CD4-positive, alpha-beta T cell treated with Interleukin-15 for 1 hour (primary cell): ENCODE measurements around the gene EBF3.

Source experiments
- DNase-seq: peaks from one replicate; pipeline ENCODE4 v3.0.0-alpha.2; 2020

The EBF3 gene

GRCh38 chr10:129850790-129851189, 113.3 kb downstream of the EBF3 start:
- DNase-seq: no peak

GRCh38 chr10:129850316-129850715, 113.8 kb downstream of the EBF3 start:
- no peak for DNase-seq

GRCh38 chr10:129849853-129850252, 114.2 kb downstream of the EBF3 start:
- DNase-seq: no peak

DNA sequence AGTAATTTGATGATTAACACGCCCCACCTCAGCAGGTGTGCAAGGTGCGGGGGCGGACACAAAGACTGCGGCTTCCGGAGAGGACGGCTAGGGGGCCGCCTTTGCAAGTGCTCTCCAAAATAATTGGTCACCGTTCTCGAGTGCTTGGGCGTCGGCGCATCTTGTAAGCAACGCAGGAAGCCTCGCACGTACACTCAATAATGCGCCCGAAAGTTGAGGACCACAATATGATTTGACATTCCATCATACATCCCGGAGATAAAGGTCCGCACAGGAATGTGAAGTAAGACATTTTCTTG, 114.7 kb downstream of the EBF3 start:
- DNase-seq: no peak

DNA sequence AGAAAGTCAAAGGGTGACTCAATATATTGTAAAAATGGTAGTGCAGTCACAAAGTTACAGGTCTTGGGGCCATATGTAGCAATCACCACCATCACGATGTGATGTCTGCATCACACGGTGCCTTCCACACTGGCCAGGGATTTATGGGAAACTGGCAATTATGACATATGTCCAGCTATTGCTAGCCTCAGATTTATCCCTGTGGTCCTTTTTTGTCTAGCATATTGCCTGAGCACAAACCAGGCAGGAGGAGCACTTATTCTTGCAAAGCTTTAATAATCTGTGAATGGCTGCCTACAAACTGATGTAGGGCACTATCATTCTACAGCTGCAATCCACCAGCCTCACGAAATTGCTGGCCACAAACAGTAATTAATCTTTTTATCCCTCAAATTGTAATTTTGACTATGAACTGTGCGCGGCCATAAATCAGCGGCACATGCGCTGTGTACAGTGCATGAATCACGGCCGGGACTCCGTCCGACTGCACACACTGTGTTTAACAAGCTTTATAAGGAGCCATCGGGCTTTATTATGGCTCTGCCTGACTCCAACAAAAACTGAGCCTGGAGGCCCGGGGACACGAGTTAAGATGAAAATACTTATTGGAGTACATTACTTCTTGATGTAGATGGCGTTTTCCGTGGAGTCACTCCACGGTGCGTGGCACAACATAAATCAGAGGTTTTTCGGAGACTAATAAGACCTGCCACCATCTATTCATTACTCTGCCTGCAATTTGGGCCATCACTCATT, 115.2 kb downstream of the EBF3 start:
- no peak for DNase-seq

- DNase-seq: no peak
Observed at GRCh38 chr10:129847741-129848483, 116.2 kb downstream of the EBF3 start.

- DNase-seq: no peak
Observed at GRCh38 chr10:129846991-129847391, 117.1 kb downstream of the EBF3 start.

GRCh38 chr10:129845111-129845753, 118.8 kb downstream of the EBF3 start:
- DNase-seq: no peak

DNA sequence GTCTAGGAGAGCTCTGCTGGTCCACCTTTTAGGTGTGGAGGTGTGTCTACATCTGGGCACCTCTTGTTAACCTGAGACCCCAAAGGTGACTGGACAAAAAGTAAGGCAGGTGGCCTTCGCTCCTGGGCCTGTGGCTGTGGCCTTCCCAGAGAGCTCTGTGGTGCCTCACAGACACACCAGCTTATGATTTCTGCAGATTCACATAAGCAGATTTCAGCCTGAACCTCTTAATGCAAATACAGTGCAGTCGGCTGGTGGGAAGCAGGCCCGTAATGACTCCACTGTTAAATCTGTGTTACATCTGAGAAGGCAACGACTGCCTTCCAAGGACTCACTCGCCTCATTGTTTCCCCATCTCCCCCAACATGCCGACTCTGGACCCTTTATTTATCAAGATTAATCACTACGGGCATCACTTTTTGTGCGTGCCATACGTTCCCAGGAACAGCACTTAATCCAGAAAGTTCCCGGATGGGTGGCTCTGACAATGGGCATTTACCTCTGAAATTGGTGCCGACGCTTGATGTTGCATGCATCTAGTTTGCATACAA, 119.8 kb downstream of the EBF3 start:
- no peak for DNase-seq

GRCh38 chr10:129843702-129844101, 120.4 kb downstream of the EBF3 start:
- no peak for DNase-seq

- no peak for DNase-seq
Observed at GRCh38 chr10:129843131-129843541, 120.9 kb downstream of the EBF3 start.

DNA sequence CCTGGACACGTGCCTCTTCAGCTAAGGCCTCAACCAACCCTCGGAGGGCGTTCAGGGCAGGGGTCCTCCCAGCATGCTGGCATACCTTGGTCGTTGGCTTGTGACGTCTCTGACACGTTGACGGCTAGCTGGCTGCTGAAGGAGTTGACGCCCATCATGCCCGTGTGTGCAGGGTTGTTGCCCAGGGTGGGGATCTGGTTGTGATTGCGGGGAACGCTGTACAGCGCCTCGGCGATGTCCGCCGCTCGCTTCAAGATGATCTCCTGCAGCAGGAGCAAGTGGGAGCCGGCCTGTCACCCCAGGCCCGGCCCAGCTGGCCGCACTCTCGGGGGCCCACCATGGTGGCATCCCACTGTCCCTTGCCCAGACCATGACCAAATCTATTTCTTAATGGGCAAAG, 122.0 kb downstream of the EBF3 start:
- DNase-seq: no peak

DNA sequence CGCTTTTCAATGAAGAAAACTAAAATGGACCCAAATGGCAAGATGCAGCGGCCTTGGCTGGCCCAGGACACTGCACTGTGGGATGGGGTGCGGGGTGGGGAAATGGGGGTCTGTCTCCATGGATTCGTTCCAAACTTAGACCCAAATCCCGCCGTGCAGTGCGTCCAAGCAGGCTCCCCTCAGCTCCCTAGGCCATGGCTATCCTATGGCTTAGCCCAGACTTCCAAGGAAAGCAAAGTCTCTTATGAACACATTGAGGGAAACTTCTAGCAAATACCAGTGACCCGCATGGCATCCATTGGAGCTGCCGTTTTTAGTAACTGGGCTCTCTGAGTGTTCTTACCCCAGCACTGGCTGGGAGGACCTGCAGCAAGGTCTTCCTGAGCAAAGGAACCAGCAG, 122.5 kb downstream of the EBF3 start:
- no peak for DNase-seq

DNA sequence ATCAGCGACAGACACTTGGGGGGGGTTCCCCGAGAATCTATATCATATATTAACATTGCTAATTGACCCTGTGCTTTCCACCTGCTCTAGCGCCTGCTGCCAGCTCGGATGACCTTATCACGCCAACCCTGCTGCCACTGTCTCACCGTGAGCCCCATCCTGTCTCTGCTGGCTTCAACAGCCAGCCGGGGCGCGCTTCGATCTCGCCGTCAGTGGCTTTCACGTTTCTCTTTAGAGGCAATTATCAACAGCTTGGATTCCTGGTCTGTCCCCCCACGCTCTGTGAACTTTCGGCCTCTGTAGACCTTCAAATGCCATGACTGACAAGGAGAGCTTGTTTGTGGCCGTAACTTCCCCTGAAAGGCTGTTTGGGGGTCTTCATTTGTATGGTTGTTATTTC, 123.0 kb downstream of the EBF3 start:
- no peak for DNase-seq

DNA sequence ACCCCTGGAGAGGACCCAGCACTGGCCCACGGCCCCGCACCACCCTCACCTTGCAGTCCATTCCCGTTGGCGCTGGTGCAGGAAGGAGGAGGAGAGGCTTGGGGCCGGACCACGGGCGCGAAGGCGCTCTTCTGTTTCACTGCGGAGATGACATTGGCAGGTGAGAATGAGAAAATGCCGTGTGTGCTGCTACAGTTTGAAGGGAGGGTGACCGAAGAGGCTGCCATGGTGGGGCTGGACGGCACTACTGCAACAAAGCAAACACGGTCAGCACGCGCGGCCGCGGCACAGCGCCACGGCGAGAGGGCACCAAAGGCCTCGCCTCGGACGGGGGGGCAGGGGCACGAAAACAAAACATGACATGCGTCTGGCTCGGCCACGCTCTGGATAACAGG, 123.9 kb downstream of the EBF3 start:
- DNase-seq: no peak

DNA sequence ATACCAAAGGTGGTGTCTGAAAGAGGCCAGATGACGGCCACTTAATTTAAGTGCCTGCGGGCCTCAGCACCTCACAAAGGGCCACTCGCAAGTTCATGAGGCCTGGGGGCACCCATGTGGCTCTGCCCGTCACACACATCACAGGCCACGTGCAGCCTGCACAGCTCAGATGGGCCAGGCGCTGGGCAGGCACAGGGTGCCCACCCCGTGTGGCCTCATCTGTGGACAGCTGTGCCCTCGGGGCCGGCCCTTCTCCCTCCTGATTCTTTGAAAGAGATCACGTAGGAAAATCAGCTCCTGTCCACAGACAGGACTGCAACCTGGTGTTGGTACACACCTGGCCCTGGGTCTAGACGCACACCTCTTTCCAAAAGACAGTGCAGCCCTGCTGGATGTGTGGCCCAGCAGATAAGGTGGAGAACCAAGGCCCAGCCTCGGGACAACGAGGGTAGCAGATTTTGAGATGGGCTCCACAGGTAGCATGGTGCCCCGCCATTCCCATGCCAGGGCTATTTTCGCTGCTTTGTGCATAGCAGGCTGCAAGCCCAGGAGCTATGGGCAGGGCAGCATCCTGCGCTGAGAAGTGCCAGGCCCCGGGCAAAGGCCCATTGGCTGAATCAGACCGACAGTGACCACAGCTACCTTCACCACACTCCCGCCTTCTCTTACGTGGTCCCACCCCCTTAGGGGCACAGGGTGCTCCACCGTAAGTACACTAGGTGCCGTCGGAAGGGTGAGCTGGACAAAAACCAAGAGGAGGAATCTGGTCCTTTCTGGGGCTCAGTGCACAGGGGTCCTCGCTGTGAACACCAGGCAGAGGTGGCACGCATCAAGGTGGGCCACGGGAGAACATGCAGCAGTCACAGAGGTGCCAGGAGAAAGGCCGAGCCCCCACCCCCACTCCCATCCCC, 124.5 kb downstream of the EBF3 start:
- no peak for DNase-seq

GRCh38 chr10:129838794-129839193, 125.3 kb downstream of the EBF3 start:
- no peak for DNase-seq

DNA sequence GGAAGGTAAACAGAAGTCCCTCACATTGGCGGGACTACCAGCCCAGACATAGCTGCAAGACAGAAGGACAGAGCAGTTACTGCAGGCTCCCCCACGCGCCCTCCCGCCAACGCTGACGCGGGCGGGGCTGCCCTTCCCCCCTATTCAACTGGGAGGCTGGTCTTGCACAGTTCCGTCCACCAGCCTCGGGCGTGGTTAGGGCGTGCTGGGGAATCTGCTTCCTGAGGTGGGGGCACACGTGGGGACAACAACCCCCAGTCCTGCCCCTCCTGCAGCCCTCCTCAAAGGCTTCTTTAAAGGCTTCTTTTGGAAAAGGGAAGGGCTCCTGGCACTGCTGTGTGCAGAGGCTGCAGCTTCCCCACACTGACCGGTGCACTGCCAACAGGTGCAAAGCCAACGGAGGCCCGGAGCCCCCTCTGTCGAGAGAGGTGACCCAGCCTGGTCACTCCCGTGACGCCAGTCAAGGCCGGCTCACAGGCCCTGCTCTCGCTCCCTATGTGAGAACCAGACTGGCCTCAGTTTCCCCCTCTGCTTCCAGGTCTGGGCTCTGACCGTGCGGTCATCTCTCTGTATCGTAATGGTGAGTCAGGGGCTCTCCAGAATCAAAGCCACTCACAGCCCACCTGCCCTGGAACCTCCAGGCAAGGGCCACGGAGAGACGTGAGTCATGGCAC, 126.0 kb downstream of the EBF3 start:
- no peak for DNase-seq

DNA sequence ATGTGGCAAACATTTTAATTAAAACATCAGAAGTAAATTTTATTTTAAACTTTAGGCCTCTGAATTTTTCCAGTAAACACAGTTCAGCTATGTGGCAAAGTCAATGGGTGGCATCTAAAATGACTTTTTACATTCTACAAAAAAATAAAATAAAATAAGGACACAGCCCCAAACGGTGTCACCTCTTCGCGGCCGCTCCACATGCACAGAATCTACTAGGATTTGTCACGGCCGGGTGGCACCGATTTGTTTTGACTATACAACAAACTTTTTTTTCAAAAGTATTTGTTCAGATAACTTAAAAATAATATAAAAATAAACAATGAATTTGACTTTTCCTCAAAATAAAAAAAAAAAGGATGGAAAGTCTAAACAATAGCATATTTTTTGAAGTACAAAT, 127.8 kb downstream of the EBF3 start:
- no peak for DNase-seq

GRCh38 chr10:129833994-129834739, 129.9 kb downstream of the EBF3 start:
- no peak for DNase-seq

- DNase-seq: no peak
Observed at GRCh38 chr10:129833468-129833950, 130.6 kb downstream of the EBF3 start.
